ENCODE measurements around the gene SH3D19.

The SH3D19 gene

GRCh38 chr4:151114338-151114737 is 211.1 kb downstream of the SH3D19 start:
- peaks cover 2% of the 10 kb centered on the region; the same call in 1 of the 2 replicates for H3K36me3 ChIP-seq (ENCODE audit: control insufficient read depth, insufficient read depth, low read length)
- TF ChIP-seq CTCF (IDR thresholded peaks at IDR 0.05; ENCODE audit: insufficient read depth, low read length, poor library complexity, severe bottlenecking): no peak
- no peak for DNase-seq (ENCODE audit: extremely low read depth, insufficient read length)
- H3K27me3 ChIP-seq (replicated peaks; ENCODE audit: control insufficient read depth, insufficient read depth, low read length): no peaks in the 10 kb centered on the region
- no peak overlapping the region for H3K4me3 ChIP-seq (replicated peaks; ENCODE audit: low read depth, low read length)

GRCh38 chr4:151110236-151110635 is 215.2 kb downstream of the SH3D19 start:
- Histone ChIP-seq H3K27me3 (replicated peaks; ENCODE audit: control insufficient read depth, insufficient read depth, low read length) (no peaks in the 10 kb centered on the region), H3K36me3 (ENCODE audit: control insufficient read depth, insufficient read depth, low read length) (peaks cover 10% of the 10 kb centered on the region), H3K4me3 (replicated peaks; ENCODE audit: low read depth, low read length) (no peak overlapping the region)
- no peak for DNase-seq (ENCODE audit: extremely low read depth, insufficient read length)
- no peak for TF ChIP-seq CTCF (IDR thresholded peaks at IDR 0.05; ENCODE audit: insufficient read depth, low read length, poor library complexity, severe bottlenecking)

- Histone ChIP-seq H3K36me3 (ENCODE audit: control insufficient read depth, insufficient read depth, low read length) (peaks cover 16% of the 10 kb centered on the region), H3K27me3 (replicated peaks; ENCODE audit: control insufficient read depth, insufficient read depth, low read length) (no peaks in the 10 kb centered on the region), H3K4me3 (replicated peaks; ENCODE audit: low read depth, low read length) (no peak overlapping the region)
- no peak for TF ChIP-seq CTCF (IDR thresholded peaks at IDR 0.05; ENCODE audit: insufficient read depth, low read length, poor library complexity, severe bottlenecking)
- no peak for DNase-seq (ENCODE audit: extremely low read depth, insufficient read length)
Observed at GRCh38 chr4:151107063-151107462, 218.3 kb downstream of the SH3D19 start.

GRCh38 chr4:151105454-151106032 is 219.9 kb downstream of the SH3D19 start:
- H3K4me3 ChIP-seq (replicated peaks; ENCODE audit: low read depth, low read length): no peak overlapping the region
- no peak for TF ChIP-seq CTCF (IDR thresholded peaks at IDR 0.05; ENCODE audit: insufficient read depth, low read length, poor library complexity, severe bottlenecking)
- peaks cover 16% of the 10 kb centered on the region for H3K36me3 ChIP-seq (ENCODE audit: control insufficient read depth, insufficient read depth, low read length)
- DNase-seq (ENCODE audit: extremely low read depth, insufficient read length): no peak
- no peaks in the 10 kb centered on the region for H3K27me3 ChIP-seq (replicated peaks; ENCODE audit: control insufficient read depth, insufficient read depth, low read length)

- H3K4me3 ChIP-seq (replicated peaks; ENCODE audit: low read depth, low read length): no peak overlapping the region
- peaks cover 16% of the 10 kb centered on the region for H3K36me3 ChIP-seq (ENCODE audit: control insufficient read depth, insufficient read depth, low read length)
- no peak for DNase-seq (ENCODE audit: extremely low read depth, insufficient read length)
- H3K27me3 ChIP-seq (replicated peaks; ENCODE audit: control insufficient read depth, insufficient read depth, low read length): no peaks in the 10 kb centered on the region
- no peak for TF ChIP-seq CTCF (IDR thresholded peaks at IDR 0.05; ENCODE audit: insufficient read depth, low read length, poor library complexity, severe bottlenecking)
Observed at GRCh38 chr4:151104621-151105020, 220.8 kb downstream of the SH3D19 start.

- no peaks in the 10 kb centered on the region for H3K27me3 ChIP-seq (replicated peaks; ENCODE audit: control insufficient read depth, insufficient read depth, low read length)
- H3K36me3 ChIP-seq (ENCODE audit: control insufficient read depth, insufficient read depth, low read length): peaks cover 15% of the 10 kb centered on the region
- TF ChIP-seq CTCF (IDR thresholded peaks at IDR 0.05; ENCODE audit: insufficient read depth, low read length, poor library complexity, severe bottlenecking): no peak
- no peak overlapping the region for H3K4me3 ChIP-seq (replicated peaks; ENCODE audit: low read depth, low read length)
- no peak for DNase-seq (ENCODE audit: extremely low read depth, insufficient read length)
Observed at GRCh38 chr4:151103758-151104157, 221.6 kb downstream of the SH3D19 start.
